Sigmoid colon (tissue), 7 donors: ENCODE measurements around the gene LGSN. TPM values are rescaled to one million over a fixed set of nuclear protein-coding genes. Genes with fewer than 3 reads are reported as not detected.

Experiments
- DNase-seq: peaks from one replicate; pipeline ENCODE4 v3.0.0-alpha.2; 2019
- H3K27ac ChIP-seq, 4 donors: fragments of 200-600 bp; sonication (generic); one replicate each; pipeline ENCODE4 v1.5.1; 2016 to 2019; ENCODE audit warnings: mild to moderate bottlenecking in 1 of 4
- H3K27me3 ChIP-seq, 3 donors: fragments of 200-600 bp; sonication (generic); one replicate each; pipeline ENCODE4 v1.5.1; 2019; ENCODE audit warnings: mild to moderate bottlenecking in 1 of 3
- H3K36me3 ChIP-seq, 4 donors: fragments of 200-600 bp; sonication (generic); one replicate each; pipeline ENCODE4 v1.5.1; 2016 to 2019
- H3K4me1 ChIP-seq, 4 donors: fragments of 200-600 bp; sonication (generic); one replicate each; pipeline ENCODE4 v1.5.1; 2017 to 2019
- H3K4me3 ChIP-seq, 4 donors: fragments of 200-600 bp; sonication (generic); one replicate each; pipeline ENCODE4 v1.5.1; 2017 to 2019; ENCODE audit warnings: mild to moderate bottlenecking in 2 of 4, moderate library complexity in 1 of 4
- H3K9me3 ChIP-seq, 4 donors: fragments of 200-600 bp in 3 of 4; sonication (generic) in 3 of 4; one replicate each; pipeline versions ENCODE4 v1.5.1 to v1.6.1; 2013 to 2019
- CTCF ChIP-seq, 4 experiments: fragments of 450-650 bp in 3 of 4; fragments of 200-600 bp in 1 of 4; IDR thresholded peaks; one replicate each; pipeline ENCODE4 v1.5.1; 2016 to 2019; ENCODE audit warnings: antibody characterized with exemption in 4 of 4, mild to moderate bottlenecking in 3 of 4, moderate library complexity in 2 of 4
- EP300 ChIP-seq, 4 donors: sonication (generic); formaldehyde crosslinking; IDR thresholded peaks; one replicate each; pipeline ENCODE4 v1.6.1; 2017; ENCODE audit warnings: antibody characterized with exemption in 4 of 4
- POLR2A ChIP-seq, 2 donors: fragments of 450-650 bp; IDR thresholded peaks; one replicate each; pipeline ENCODE4 v1.6.1; 2016; ENCODE audit warnings: antibody characterized with exemption in 2 of 2, mild to moderate bottlenecking in 2 of 2, moderate library complexity in 2 of 2
- POLR2AphosphoS5 ChIP-seq, 4 donors: sonication (generic); formaldehyde crosslinking; IDR thresholded peaks; one replicate each; pipeline ENCODE4 v1.6.1; 2017; ENCODE audit warnings: antibody characterized with exemption in 4 of 4
- WGBS, 2 donors: extraction: QIAGEN DNeasy Blood & Tissue Kit; methylation state at CpG; one replicate each; pipeline ENCODE4 v1.1.7; 2013; 5-methylcytosine and 5-hydroxymethylcytosine counted together
- intact Hi-C: fragments of 100-400 bp; cut with DNase I; formaldehyde crosslinking; loops from one replicate; pipeline ENCODE4 v1.15.1; 2023
- polyA plus RNA-seq, 3 donors: library from polyadenylated mRNA; stranded (reverse); fragments of 200-250 nt; gene quantifications; one replicate each; pipeline ENCODE4 v1.2.3, GENCODE V29; 2013
- total RNA-seq, 4 donors: library from RNA; depleted of rRNA; stranded (reverse); fragments of >200 nt; gene quantifications; one replicate each; pipeline ENCODE4 v1.1.0, GENCODE V29; 2016
- donor health status: healthy with polysubstance abuse.
- donor health status: Bipolar disorder and iron deficiency.
- donor health status: healthy.

LGSN gene
- total and polyA plus RNA-seq, 7 donors: 0.12 TPM; not detected in 6

DNA sequence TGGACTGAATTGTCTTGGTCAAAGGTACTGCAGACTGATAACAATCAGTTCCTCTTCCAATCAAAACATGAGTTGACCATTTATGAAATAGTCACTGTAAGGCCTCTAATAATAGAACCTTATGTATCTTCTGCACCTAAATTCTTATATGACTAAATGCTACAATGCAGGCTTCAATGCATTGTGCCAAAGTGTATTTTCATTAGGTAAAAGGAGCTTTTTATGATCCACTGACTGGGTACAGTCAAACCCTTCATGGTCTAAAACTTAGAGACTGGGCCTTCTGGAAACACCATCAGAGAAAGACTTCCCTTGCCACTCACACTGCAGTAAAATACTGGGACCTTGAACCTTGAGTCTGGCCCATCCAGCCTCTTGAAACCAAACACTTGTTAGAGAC lies 16.3 kb downstream of the LGSN start:
- Histone ChIP-seq H3K27ac (no peak overlapping the region), H3K27me3 (no peaks in the 10 kb centered on the region), H3K36me3 (no peaks in the 10 kb centered on the region), H3K4me3 (no peak overlapping the region), H3K4me1 (no peaks in the 10 kb centered on the region), H3K9me3 (no peaks in the 10 kb centered on the region)
- intact Hi-C loops: no loop called here
- TF ChIP-seq POLR2A (IDR thresholded peaks at IDR 0.05) (no peak), CTCF (IDR thresholded peaks at IDR 0.05) (no peak), EP300 (IDR thresholded peaks at IDR 0.05) (no peak), POLR2AphosphoS5 (IDR thresholded peaks at IDR 0.05) (no peak)
- DNase-seq: no peak

DNA sequence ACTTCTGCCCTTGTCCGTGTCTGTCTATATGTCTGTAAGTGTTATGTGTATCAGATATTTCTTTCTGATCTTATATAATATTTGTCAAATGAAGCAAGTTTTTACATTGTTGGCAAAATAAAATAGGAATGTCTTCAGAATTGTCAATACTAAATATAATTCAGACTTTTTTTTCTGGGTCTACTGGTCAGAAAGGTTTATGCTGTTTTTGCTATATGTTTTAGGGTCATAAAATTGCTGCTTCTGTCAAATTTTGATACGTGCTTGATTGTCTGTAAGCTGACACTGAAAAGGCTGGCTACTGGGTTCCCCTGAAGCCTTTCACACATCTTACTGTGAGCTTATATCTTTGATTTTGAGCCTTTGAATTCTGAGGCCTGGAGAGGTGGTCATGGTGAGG lies 20.1 kb downstream of the LGSN start:
- Histone ChIP-seq H3K9me3 (no peaks in the 10 kb centered on the region), H3K36me3 (no peaks in the 10 kb centered on the region), H3K4me1 (no peaks in the 10 kb centered on the region), H3K27me3 (no peaks in the 10 kb centered on the region), H3K27ac (no peak overlapping the region), H3K4me3 (no peak overlapping the region)
- intact Hi-C loops: no loop called here
- 89 to 96% methylated on average over 2 of the region's 2 CpGs for WGBS, 2 donors
- DNase-seq: no peak
- TF ChIP-seq EP300 (IDR thresholded peaks at IDR 0.05): no peak

DNA sequence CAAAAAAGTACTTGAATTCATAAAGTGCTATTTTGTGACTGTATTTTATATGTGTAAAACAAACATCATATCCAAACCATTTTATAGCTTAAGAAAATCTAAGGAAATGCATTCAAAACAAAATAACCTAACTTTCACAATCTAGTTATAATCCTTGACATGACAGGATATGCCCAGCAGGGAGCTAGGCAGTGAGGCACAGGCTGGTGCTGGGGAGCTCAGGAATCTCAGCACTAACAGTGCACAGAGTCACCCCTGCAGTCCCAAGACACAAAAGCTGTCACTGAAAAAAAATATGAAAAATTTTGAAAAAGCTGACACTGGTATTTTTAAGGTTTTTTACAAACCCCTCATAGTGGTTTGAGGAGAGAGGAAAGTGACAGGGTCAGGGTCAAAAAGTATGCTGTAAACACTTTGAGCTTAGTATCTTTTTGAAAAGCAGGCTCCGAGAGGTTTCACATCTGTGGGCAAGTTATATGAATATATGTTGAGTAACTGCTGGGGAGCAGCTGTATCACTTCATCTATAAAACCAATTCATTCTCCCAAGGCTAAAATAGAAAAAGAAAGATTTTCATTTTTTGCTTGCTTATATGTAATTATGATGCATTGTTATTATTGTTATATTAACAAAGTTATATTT lies 24.1 kb downstream of the LGSN start:
- 83 to 87% methylated on average over 1 of the region's 1 CpG for WGBS, 2 donors
- DNase-seq: no peak
- intact Hi-C loops: no loop called here

GRCh38 chr6:63290492-63291058 lies 29.2 kb downstream of the LGSN start:
- Histone ChIP-seq H3K4me3 (no peak overlapping the region), H3K36me3 (no peaks in the 10 kb centered on the region), H3K27ac (no peak overlapping the region), H3K27me3 (no peaks in the 10 kb centered on the region), H3K4me1 (no peaks in the 10 kb centered on the region), H3K9me3 (no peaks in the 10 kb centered on the region)
- 68 to 78% methylated on average over 6 of the region's 6 CpGs for WGBS, 2 donors
- DNase-seq: no peak
- TF ChIP-seq POLR2A (IDR thresholded peaks at IDR 0.05) (no peak), POLR2AphosphoS5 (IDR thresholded peaks at IDR 0.05) (no peak), CTCF (IDR thresholded peaks at IDR 0.05) (no peak), EP300 (IDR thresholded peaks at IDR 0.05) (no peak)
- intact Hi-C loops: no loop called here

More for the DNA sequence above, 24.1 kb downstream of the LGSN start:
- Histone ChIP-seq H3K27ac (no peak overlapping the region), H3K9me3 (no peaks in the 10 kb centered on the region), H3K36me3 (no peaks in the 10 kb centered on the region), H3K4me1 (no peaks in the 10 kb centered on the region), H3K4me3 (no peak overlapping the region), H3K27me3 (no peaks in the 10 kb centered on the region)
- TF ChIP-seq POLR2A (IDR thresholded peaks at IDR 0.05): no peak
- TF ChIP-seq CTCF (IDR thresholded peaks at IDR 0.05): no peak
- TF ChIP-seq EP300 (IDR thresholded peaks at IDR 0.05): no peak
- no peak for TF ChIP-seq POLR2AphosphoS5 (IDR thresholded peaks at IDR 0.05)

DNA sequence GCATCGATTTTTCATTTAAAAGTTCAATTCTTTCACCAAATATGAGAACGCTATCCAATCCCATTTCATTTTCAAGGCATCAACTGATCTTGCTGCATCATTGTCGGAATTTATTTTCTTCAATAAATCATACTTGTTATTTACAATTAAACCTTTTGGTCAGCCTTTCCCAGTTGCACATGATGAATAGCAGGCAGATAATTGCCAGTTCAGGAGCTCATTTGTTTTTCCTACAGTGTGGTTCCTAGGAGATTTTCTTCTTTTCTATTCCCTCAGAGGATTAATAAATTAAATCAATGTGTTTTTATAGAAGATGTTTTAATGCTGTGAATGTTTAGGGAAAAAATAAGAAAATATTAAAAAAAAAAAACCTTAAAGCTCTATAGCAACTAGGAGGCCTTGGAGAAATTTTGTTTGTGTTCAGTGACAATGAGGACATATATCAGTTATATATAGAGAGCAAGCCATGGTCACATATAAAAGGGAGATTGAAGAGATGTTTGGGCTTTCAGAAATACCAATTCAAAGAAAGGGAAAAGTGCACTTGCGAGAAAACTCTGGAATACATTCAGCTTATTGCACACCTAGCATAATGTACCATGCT lies 30.4 kb downstream of the LGSN start:
- H3K4me3 ChIP-seq: no peak overlapping the region
- no peaks in the 10 kb centered on the region for H3K4me1 ChIP-seq
- 95 to 96% methylated on average over 4 of the region's 4 CpGs for WGBS, 2 donors
- no peaks in the 10 kb centered on the region for H3K9me3 ChIP-seq
- no peak for DNase-seq
- no peaks in the 10 kb centered on the region for H3K36me3 ChIP-seq
- intact Hi-C loops: no loop called here
- TF ChIP-seq EP300 (IDR thresholded peaks at IDR 0.05) (no peak), POLR2A (IDR thresholded peaks at IDR 0.05) (no peak), CTCF (IDR thresholded peaks at IDR 0.05) (no peak), POLR2AphosphoS5 (IDR thresholded peaks at IDR 0.05) (no peak)
- H3K27ac ChIP-seq: no peak overlapping the region
- no peaks in the 10 kb centered on the region for H3K27me3 ChIP-seq
